Measurements from ENCODE around the gene NEK10. TPM values are rescaled to one million over a fixed set of nuclear protein-coding genes. Genes with fewer than 3 reads are reported as not detected.

NEK10 gene
- total and polyA plus RNA-seq, 2 of the 13 experiments (the other 11 are each of a cell fraction or from before 2014, with no cell fraction given), result 2.8 to 14.2 TPM

GRCh38 chr3:27293939-27294338 lies 75.2 kb downstream of the NEK10 start:
- FAIRE-seq, result no peak

DNA sequence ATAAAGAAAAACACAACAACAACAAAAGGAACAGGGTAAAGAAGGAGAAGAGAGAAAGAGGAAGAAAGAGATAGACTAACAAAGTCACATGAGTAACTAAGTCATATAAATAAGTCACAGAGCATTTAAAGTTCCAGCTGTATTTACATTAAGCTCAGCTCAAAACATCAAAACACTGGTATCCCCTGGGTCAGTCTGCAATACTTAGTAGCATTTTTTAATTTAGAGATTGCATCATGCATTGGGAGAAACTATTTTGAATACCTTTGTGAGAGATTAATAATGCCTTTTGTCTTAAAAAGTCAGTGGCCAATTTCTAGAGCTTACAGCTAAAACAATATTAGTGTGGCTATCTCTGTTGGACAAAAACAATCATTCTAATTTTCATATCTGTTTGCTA lies 78.4 kb downstream of the NEK10 start:
- FAIRE-seq (no peak), DNase-seq (ENCODE audit: low spot score) (no peak), ATAC-seq (no peak)
- H3K79me2 ChIP-seq (ENCODE audit: insufficient read depth, low read length), result no peaks in the 10 kb centered on the region
- H4K20me1 ChIP-seq (ENCODE audit: insufficient read depth, low read length), result no peaks in the 10 kb centered on the region
- TF ChIP-seq SIX1 (CRISPR knock-in tag; IDR thresholded peaks at IDR 0.05; ENCODE audit: borderline replicate concordance) (no peak), MAF1 (CRISPR knock-in tag; IDR thresholded peaks at IDR 0.05; ENCODE audit: borderline replicate concordance) (no peak), CSRNP2 (CRISPR knock-in tag; conservative IDR thresholded peaks at IDR 0.05; ENCODE audit: low read depth) (no peak), KAT7 (CRISPR knock-in tag; IDR thresholded peaks at IDR 0.05; ENCODE audit: borderline replicate concordance) (no peak), ISX (CRISPR knock-in tag; conservative IDR thresholded peaks at IDR 0.05) (no peak), KLF12 (CRISPR knock-in tag; IDR thresholded peaks at IDR 0.05; ENCODE audit: borderline replicate concordance) (no peak), SMAD1 (CRISPR knock-in tag; IDR thresholded peaks at IDR 0.05; ENCODE audit: borderline replicate concordance, low read depth) (no peak), ZNF577 (CRISPR knock-in tag; IDR thresholded peaks at IDR 0.05; ENCODE audit: borderline replicate concordance, low read depth) (no peak), ZNF569 (CRISPR knock-in tag; IDR thresholded peaks at IDR 0.05; ENCODE audit: borderline replicate concordance) (no peak), ZNF850 (CRISPR knock-in tag; conservative IDR thresholded peaks at IDR 0.05) (no peak)
- H3K36me3 ChIP-seq (replicated peaks in 1 of 2; ENCODE audit: control insufficient read depth in 1 of 2, insufficient read depth in 2 of 2, low read length in 2 of 2), result no peaks in the 10 kb centered on the region
- H3K9me3 ChIP-seq (ENCODE audit: low read length), result no peaks in the 10 kb centered on the region
- no peak overlapping the region for H3K4me3 ChIP-seq (replicated peaks in 1 of 3; ENCODE audit: insufficient read depth in 1 of 3, low read depth in 2 of 3, low read length in 3 of 3)
- H3K4me1 ChIP-seq (ENCODE audit: insufficient read depth, low read length), result no peaks in the 10 kb centered on the region
- intact Hi-C loops (cut with micrococcal nuclease; ENCODE audit: unreplicated experiment) (no loop called here), in situ Hi-C loops (cut with HindIII; ENCODE audit: extremely low pct_ligation_motif_present, low pct_unique_long_range_greater_than_20kb) (no loop called here)
- H3K4me2 ChIP-seq (ENCODE audit: low read depth, low read length), result no peak overlapping the region
- POLR2A ChIA-PET, result no interaction called here
- H3K27me3 ChIP-seq (ENCODE audit: control insufficient read depth in 1 of 2, insufficient read depth in 2 of 2, low read length in 2 of 2), result no peaks in the 10 kb centered on the region
- no TSS peak for BruUV-seq (replicated peaks)
- no peak overlapping the region for H3K9ac ChIP-seq (ENCODE audit: insufficient read depth, low read depth, low read length)
- CTCF ChIA-PET (ENCODE audit: low intra/inter-chr PET ratio, low total read pairs), result no interaction called here
- no peak overlapping the region for H2AFZ ChIP-seq (ENCODE audit: low read length)
- no peak overlapping the region for H3K27ac ChIP-seq (ENCODE audit: extremely low read length, insufficient read depth, low read length)

More at GRCh38 chr3:27293939-27294338, 75.2 kb downstream of the NEK10 start:
- no TSS peak for BruUV-seq (replicated peaks)
- H4K20me1 ChIP-seq (ENCODE audit: insufficient read depth, low read length), result no peaks in the 10 kb centered on the region
- ChIA-PET POLR2A (no interaction called here), CTCF (ENCODE audit: low intra/inter-chr PET ratio, low total read pairs) (no interaction called here)
- H3K27ac ChIP-seq (ENCODE audit: extremely low read length, insufficient read depth, low read length), result no peak overlapping the region
- H3K4me3 ChIP-seq (replicated peaks in 1 of 3; ENCODE audit: insufficient read depth in 1 of 3, low read depth in 2 of 3, low read length in 3 of 3), result no peak overlapping the region
- ATAC-seq, result no peak
- no peak for DNase-seq (ENCODE audit: low spot score)
- in situ Hi-C loops (cut with HindIII; ENCODE audit: extremely low pct_ligation_motif_present, low pct_unique_long_range_greater_than_20kb), result no loop called here
- no peak for TF ChIP-seq MEIS2 (CRISPR knock-in tag; IDR thresholded peaks at IDR 0.05)
- no peak for TF ChIP-seq RAD51 (IDR thresholded peaks at IDR 0.05; ENCODE audit: borderline replicate concordance)
- TF ChIP-seq ELF4 (CRISPR knock-in tag; IDR thresholded peaks at IDR 0.05; ENCODE audit: borderline replicate concordance), result no peak
- TF ChIP-seq FOXK1 (CRISPR knock-in tag; IDR thresholded peaks at IDR 0.05; ENCODE audit: borderline replicate concordance, low read depth), result no peak
- no peak overlapping the region for H2AFZ ChIP-seq (ENCODE audit: low read length)
- H3K9me3 ChIP-seq (ENCODE audit: low read length), result peaks cover 1% of the 10 kb centered on the region; the same call in 1 of the 2 replicates
- H3K27me3 ChIP-seq (ENCODE audit: control insufficient read depth in 1 of 2, insufficient read depth in 2 of 2, low read length in 2 of 2), result no peaks in the 10 kb centered on the region
- no peak overlapping the region for H3K4me2 ChIP-seq (ENCODE audit: low read depth, low read length)
- H3K36me3 ChIP-seq (replicated peaks in 1 of 2; ENCODE audit: control insufficient read depth in 1 of 2, insufficient read depth in 2 of 2, low read length in 2 of 2), result no peaks in the 10 kb centered on the region
- H3K9ac ChIP-seq (ENCODE audit: insufficient read depth, low read depth, low read length), result no peak overlapping the region
- WGBS (ENCODE audit: low lambda C conversion rate), result 95% methylated on average over 3 of the region's 3 CpGs
- H3K79me2 ChIP-seq (ENCODE audit: insufficient read depth, low read length), result no peaks in the 10 kb centered on the region
- no peaks in the 10 kb centered on the region for H3K4me1 ChIP-seq (ENCODE audit: insufficient read depth, low read length)
- intact Hi-C loops (cut with micrococcal nuclease; ENCODE audit: unreplicated experiment), result no loop called here

Data from HepG2 (cell line).